Measurements from ENCODE around the gene EOGT. TPM values are rescaled to one million over a fixed set of nuclear protein-coding genes. Genes with fewer than 3 reads are reported as not detected.

The EOGT gene
- total and polyA plus RNA-seq, 10 of the 15 experiments (the other 5 are each of a cell fraction or from before 2014, with no cell fraction given), result 3.5 to 16.5 (median 8.3) TPM

GRCh38 chr3:69051756-69052471, 38.4 kb upstream of the EOGT start, which contains the start of gene TMF1 (continued):
- TF ChIP-seq WRNIP1 (IDR thresholded peaks at IDR 0.05; ENCODE audit: borderline replicate concordance, low read depth, low read length), result no peak; the same call in 1 of the 2 replicates
- peak; percentile 2 for TF ChIP-seq SIX5 (IDR thresholded peaks at IDR 0.05; ENCODE audit: low read depth, low read length, severe bottlenecking)
- no peak; the same call in 1 of the 2 replicates for TF ChIP-seq NR2C1 (IDR thresholded peaks at IDR 0.05)
- no peak for TF ChIP-seq KDM1A (IDR thresholded peaks at IDR 0.05; ENCODE audit: borderline replicate concordance)
- no peak for TF ChIP-seq CHD4 (IDR thresholded peaks at IDR 0.05)
- no peak for TF ChIP-seq ESRRA (IDR thresholded peaks at IDR 0.05; ENCODE audit: low read length)
- no peak for TF ChIP-seq YBX1 (IDR thresholded peaks at IDR 0.05)
- peak; percentile 77 for TF ChIP-seq NRF1 (conservative IDR thresholded peaks at IDR 0.05; ENCODE audit: low read depth, low read length)
- peak; percentile 20; the same call in 1 of the 2 replicates for TF ChIP-seq ZBED1 (IDR thresholded peaks at IDR 0.05; ENCODE audit: borderline replicate concordance)
- TF ChIP-seq PAX8 (IDR thresholded peaks at IDR 0.05), result no peak
- no peak for TF ChIP-seq MYC (IDR thresholded peaks at IDR 0.05; ENCODE audit: insufficient read depth, insufficient read length, insufficient replicate concordance, low read length, severe bottlenecking)
- peak; percentile 31; the same call in 1 of the 2 replicates for TF ChIP-seq ZNF687 (IDR thresholded peaks at IDR 0.05)
- TF ChIP-seq STAT1 (conservative IDR thresholded peaks at IDR 0.05), result no peak; the same call in 1 of the 2 replicates
- peak; percentile 74; the same call in 1 of the 2 replicates for TF ChIP-seq MTA3 (IDR thresholded peaks at IDR 0.05; ENCODE audit: borderline replicate concordance, low read length)
- peak; percentile 58; the same call in 1 of the 2 replicates for TF ChIP-seq CBX5 (IDR thresholded peaks at IDR 0.05; ENCODE audit: low read depth)
- no peak for TF ChIP-seq BACH1 (IDR thresholded peaks at IDR 0.05; ENCODE audit: borderline replicate concordance)
- TF ChIP-seq MTA2 (IDR thresholded peaks at IDR 0.05; ENCODE audit: low read depth), result no peak
- TF ChIP-seq SIN3A (IDR thresholded peaks at IDR 0.05; ENCODE audit: low read depth, low read length), result peak; percentile 88; the same call in 1 of the 2 replicates
- 0 out of 2 replicates have a peak, but pooled peaks have one; percentile 14 for TF ChIP-seq HDGF (IDR thresholded peaks at IDR 0.05)
- peak; percentile 37; the same call in 1 of the 2 replicates for TF ChIP-seq PKNOX1 (IDR thresholded peaks at IDR 0.05)
- TF ChIP-seq MEF2A (IDR thresholded peaks at IDR 0.05; ENCODE audit: insufficient read depth, low read depth, low read length), result 0 out of 2 replicates have a peak, but pooled peaks have one; percentile 4
- peak; percentile 96 for TF ChIP-seq CREM (IDR thresholded peaks at IDR 0.05; ENCODE audit: low read depth)
- no peak for TF ChIP-seq TCF12 (IDR thresholded peaks at IDR 0.05; ENCODE audit: low read depth, low read length)
- TF ChIP-seq TCF7 (IDR thresholded peaks at IDR 0.05; ENCODE audit: borderline replicate concordance), result no peak
- TF ChIP-seq ZNF24 (IDR thresholded peaks at IDR 0.05), result no peak
- TF ChIP-seq ATF7 (IDR thresholded peaks at IDR 0.05; ENCODE audit: low read depth), result peak; percentile 96

Measured in GM12878 (cell line).